ENCODE results near the gene GSN. TPM values are rescaled to one million over a fixed set of nuclear protein-coding genes. Genes with fewer than 3 reads are reported as not detected.

Gene GSN
- total and polyA plus RNA-seq, 10 of the 15 experiments (the other 5 are each of a cell fraction or from before 2014, with no cell fraction given), result 0.66 to 9.2 (median 6.2) TPM

DNA sequence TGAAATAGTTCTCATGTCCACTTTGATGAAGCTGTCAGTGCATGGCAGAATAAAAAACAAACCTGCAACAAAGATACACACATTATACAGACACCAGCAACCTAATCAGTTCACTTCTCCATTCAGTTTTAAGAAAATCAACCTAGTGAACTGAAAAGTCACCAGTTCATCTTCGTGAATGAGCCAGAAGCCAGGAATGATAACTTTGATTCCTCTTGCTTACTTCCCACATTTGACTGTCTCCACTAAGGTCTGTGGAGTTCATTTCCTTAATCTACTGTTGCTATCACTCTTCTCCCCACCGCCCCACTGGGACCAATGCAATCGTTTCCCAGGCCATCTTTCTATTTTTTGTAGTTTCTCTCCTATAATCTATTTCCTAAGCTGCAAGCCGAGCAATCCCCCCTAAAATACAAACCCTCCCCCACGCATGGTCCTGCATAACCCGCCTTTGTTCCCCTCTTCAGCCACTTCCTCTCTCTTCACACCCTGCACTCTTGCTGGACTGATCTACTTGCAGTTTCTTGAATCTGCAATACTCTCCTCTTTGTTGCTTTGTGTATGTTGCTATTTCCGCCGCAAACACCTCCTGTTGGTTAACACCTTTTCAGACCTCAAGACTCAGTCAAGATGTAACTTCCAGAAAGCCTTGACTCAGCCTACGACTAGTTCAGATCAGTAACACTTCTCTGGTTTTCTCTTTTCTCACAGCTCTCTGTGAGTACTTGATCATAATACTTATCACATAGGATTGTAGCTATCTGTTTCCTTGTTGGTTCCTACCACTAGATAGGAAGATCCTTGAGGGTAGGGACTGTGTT lies 85.5 kb downstream of the GSN start (continued):
- TF ChIP-seq, protein P1, sequence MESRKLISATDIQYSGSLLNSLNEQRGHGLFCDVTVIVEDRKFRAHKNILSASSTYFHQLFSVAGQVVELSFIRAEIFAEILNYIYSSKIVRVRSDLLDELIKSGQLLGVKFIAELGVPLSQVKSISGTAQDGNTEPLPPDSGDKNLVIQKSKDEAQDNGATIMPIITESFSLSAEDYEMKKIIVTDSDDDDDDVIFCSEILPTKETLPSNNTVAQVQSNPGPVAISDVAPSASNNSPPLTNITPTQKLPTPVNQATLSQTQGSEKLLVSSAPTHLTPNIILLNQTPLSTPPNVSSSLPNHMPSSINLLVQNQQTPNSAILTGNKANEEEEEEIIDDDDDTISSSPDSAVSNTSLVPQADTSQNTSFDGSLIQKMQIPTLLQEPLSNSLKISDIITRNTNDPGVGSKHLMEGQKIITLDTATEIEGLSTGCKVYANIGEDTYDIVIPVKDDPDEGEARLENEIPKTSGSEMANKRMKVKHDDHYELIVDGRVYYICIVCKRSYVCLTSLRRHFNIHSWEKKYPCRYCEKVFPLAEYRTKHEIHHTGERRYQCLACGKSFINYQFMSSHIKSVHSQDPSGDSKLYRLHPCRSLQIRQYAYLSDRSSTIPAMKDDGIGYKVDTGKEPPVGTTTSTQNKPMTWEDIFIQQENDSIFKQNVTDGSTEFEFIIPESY (IDR thresholded peaks at IDR 0.05), result no peak
- TF ChIP-seq EP300 (IDR thresholded peaks at IDR 0.05; ENCODE audit: borderline replicate concordance in 1 of 2, control insufficient read depth in 1 of 2, low read depth in 2 of 2, low read length in 2 of 2) (peak; percentile 85 to 88), PAX5 (IDR thresholded peaks at IDR 0.05; ENCODE audit: borderline replicate concordance, low read depth, low read length) (peak; percentile 62; the same call in 1 of the 2 replicates), RUNX3 (IDR thresholded peaks at IDR 0.05; ENCODE audit: low read length) (peak; percentile 93), SIX5 (IDR thresholded peaks at IDR 0.05; ENCODE audit: low read depth, low read length, severe bottlenecking) (no peak), TBL1XR1 (IDR thresholded peaks at IDR 0.05; ENCODE audit: low read depth, low read length) (peak; percentile 40; the same call in 1 of the 2 replicates), SMARCA5 (IDR thresholded peaks at IDR 0.05) (no peak), POLR2AphosphoS2 (IDR thresholded peaks at IDR 0.05; ENCODE audit: low read depth, low read length) (no peak), FOXK2 (IDR thresholded peaks at IDR 0.05) (0 out of 2 replicates have a peak, but pooled peaks have one; percentile 60), TAF1 (IDR thresholded peaks at IDR 0.05; ENCODE audit: borderline replicate concordance, low read depth, low read length) (peak; percentile 35; the same call in 1 of the 2 replicates), ZSCAN29 (IDR thresholded peaks at IDR 0.05) (no peak), BMI1 (IDR thresholded peaks at IDR 0.05; ENCODE audit: borderline replicate concordance) (peak; percentile 81), GATAD2B (conservative IDR thresholded peaks at IDR 0.05; ENCODE audit: low read depth) (peak; percentile 55; the same call in 1 of the 2 replicates), FOXM1 (IDR thresholded peaks at IDR 0.05; ENCODE audit: low read depth, low read length) (peak; percentile 52), SUZ12 (IDR thresholded peaks at IDR 0.05; ENCODE audit: unreplicated experiment) (no peak), SMAD1 (IDR thresholded peaks at IDR 0.05; ENCODE audit: low read depth, partially characterized antibody) (no peak), WRNIP1 (IDR thresholded peaks at IDR 0.05; ENCODE audit: borderline replicate concordance, low read depth, low read length) (no peak)
- TF ChIP-seq, protein P2, sequence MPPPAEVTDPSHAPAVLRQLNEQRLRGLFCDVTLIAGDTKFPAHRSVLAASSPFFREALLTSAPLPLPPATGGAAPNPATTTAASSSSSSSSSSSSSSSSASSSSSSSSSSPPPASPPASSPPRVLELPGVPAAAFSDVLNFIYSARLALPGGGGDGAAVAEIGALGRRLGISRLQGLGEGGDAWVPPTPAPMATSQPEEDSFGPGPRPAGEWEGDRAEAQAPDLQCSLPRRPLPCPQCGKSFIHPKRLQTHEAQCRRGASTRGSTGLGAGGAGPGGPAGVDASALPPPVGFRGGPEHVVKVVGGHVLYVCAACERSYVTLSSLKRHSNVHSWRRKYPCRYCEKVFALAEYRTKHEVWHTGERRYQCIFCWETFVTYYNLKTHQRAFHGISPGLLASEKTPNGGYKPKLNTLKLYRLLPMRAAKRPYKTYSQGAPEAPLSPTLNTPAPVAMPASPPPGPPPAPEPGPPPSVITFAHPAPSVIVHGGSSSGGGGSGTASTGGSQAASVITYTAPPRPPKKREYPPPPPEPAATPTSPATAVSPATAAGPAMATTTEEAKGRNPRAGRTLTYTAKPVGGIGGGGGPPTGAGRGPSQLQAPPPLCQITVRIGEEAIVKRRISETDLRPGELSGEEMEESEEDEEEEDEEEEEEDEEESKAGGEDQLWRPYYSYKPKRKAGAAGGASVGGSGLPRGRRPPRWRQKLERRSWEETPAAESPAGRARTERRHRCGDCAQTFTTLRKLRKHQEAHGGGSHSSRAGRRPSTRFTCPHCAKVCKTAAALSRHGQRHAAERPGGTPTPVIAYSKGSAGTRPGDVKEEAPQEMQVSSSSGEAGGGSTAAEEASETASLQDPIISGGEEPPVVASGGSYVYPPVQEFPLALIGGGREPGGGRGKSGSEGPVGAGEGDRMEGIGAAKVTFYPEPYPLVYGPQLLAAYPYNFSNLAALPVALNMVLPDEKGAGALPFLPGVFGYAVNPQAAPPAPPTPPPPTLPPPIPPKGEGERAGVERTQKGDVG (CRISPR knock-in tag; IDR thresholded peaks at IDR 0.05), result no peak
- TF ChIP-seq, protein P3, sequence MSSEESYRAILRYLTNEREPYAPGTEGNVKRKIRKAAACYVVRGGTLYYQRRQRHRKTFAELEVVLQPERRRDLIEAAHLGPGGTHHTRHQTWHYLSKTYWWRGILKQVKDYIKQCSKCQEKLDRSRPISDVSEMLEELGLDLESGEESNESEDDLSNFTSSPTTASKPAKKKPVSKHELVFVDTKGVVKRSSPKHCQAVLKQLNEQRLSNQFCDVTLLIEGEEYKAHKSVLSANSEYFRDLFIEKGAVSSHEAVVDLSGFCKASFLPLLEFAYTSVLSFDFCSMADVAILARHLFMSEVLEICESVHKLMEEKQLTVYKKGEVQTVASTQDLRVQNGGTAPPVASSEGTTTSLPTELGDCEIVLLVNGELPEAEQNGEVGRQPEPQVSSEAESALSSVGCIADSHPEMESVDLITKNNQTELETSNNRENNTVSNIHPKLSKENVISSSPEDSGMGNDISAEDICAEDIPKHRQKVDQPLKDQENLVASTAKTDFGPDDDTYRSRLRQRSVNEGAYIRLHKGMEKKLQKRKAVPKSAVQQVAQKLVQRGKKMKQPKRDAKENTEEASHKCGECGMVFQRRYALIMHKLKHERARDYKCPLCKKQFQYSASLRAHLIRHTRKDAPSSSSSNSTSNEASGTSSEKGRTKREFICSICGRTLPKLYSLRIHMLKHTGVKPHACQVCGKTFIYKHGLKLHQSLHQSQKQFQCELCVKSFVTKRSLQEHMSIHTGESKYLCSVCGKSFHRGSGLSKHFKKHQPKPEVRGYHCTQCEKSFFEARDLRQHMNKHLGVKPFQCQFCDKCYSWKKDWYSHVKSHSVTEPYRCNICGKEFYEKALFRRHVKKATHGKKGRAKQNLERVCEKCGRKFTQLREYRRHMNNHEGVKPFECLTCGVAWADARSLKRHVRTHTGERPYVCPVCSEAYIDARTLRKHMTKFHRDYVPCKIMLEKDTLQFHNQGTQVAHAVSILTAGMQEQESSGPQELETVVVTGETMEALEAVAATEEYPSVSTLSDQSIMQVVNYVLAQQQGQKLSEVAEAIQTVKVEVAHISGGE (CRISPR knock-in tag; IDR thresholded peaks at IDR 0.05), result no peak
